AG04450 (cell line): ENCODE results near the gene SMAGP. TPM values are rescaled to one million over a fixed set of nuclear protein-coding genes. Genes with fewer than 3 reads are reported as not detected.

ENCODE experiments used
- CTCF ChIA-PET: fragments of 300-600, 350-600 bp; formaldehyde crosslinking; extraction: SDS; loops from one replicate; lab custom pipeline; 2022; ENCODE audit warnings: antibody characterized with exemption, inconsistent platforms; lab: Charles Lee
- POLR2A ChIA-PET: fragments of 350-600 bp; formaldehyde crosslinking; extraction: SDS; loops from one replicate; lab custom pipeline; 2021; ENCODE audit warnings: antibody characterized with exemption, inconsistent platforms; lab: Yijun Ruan, JAX
- DNase-seq: peaks from one replicate; pipeline ENCODE4 v3.0.0-alpha.2; 2011; ENCODE audit warnings: low read depth, low spot score
- H3K27ac ChIP-seq: one replicate; pipeline ENCODE4 v1.5.1; 2012; ENCODE audit warnings: low read depth, low read length, control low read depth
- H3K27me3 ChIP-seq: one replicate; pipeline ENCODE4 v1.6.0; 2012; ENCODE audit warnings: low read length; ENCODE audit not compliant: control insufficient read depth, insufficient read depth
- H3K4me3 ChIP-seq: 2 replicates; pipeline ENCODE4 v1.5.1; 2011; ENCODE audit warnings: mild to moderate bottlenecking, low read depth, low read length, control low read depth
- H3K9me3 ChIP-seq: 2 replicates; pipeline ENCODE4 v1.5.1; 2012; ENCODE audit warnings: low read length; ENCODE audit not compliant: control insufficient read depth, insufficient read depth
- polyA plus RNA-seq: library from polyadenylated mRNA; depleted of rRNA; stranded (reverse); fragments of >200 nt; gene quantifications from 2 replicates; pipeline ENCODE4 v1.2.3, GENCODE V29; 2011
- TF ChIP-seq, protein P1 (sequence below): IDR thresholded peaks from 2 replicates; pipeline ENCODE4 v1.5.1; 2011; ENCODE audit warnings: low read depth, low read length, control low read depth, inconsistent platforms

The SMAGP gene
- polyA plus RNA-seq, 1 experiment: 31.4 TPM

DNA sequence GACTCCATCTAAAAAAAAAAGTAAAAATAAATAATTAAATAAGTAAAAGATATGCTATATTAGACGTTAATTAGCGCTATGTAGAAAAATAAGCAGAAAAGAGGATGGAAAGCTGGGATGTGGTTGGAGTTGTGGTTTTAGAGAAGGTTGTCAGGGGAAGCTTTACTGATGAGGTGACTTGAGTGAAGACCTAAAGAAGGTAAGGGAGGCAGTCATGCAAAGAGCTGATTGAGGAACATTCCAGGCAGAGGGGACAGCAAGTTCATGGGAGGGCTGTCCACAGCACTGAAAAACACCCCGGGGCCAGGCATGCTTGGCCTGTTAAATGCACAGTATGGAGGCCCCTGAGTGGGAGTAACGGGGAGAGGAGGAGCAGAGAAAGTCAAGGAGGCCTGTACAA lies 15.7 kb downstream of the SMAGP start:
- POLR2A ChIA-PET: no interaction called here
- Histone ChIP-seq H3K9me3 (no peaks in the 10 kb centered on the region), H3K27me3 (no peaks in the 10 kb centered on the region), H3K4me3 (no peak overlapping the region), H3K27ac (peak overlapping the region; percentile 11)
- DNase-seq: no peak
- CTCF ChIA-PET: no interaction called here
- TF ChIP-seq, protein P1, sequence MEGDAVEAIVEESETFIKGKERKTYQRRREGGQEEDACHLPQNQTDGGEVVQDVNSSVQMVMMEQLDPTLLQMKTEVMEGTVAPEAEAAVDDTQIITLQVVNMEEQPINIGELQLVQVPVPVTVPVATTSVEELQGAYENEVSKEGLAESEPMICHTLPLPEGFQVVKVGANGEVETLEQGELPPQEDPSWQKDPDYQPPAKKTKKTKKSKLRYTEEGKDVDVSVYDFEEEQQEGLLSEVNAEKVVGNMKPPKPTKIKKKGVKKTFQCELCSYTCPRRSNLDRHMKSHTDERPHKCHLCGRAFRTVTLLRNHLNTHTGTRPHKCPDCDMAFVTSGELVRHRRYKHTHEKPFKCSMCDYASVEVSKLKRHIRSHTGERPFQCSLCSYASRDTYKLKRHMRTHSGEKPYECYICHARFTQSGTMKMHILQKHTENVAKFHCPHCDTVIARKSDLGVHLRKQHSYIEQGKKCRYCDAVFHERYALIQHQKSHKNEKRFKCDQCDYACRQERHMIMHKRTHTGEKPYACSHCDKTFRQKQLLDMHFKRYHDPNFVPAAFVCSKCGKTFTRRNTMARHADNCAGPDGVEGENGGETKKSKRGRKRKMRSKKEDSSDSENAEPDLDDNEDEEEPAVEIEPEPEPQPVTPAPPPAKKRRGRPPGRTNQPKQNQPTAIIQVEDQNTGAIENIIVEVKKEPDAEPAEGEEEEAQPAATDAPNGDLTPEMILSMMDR: no peak

DNA sequence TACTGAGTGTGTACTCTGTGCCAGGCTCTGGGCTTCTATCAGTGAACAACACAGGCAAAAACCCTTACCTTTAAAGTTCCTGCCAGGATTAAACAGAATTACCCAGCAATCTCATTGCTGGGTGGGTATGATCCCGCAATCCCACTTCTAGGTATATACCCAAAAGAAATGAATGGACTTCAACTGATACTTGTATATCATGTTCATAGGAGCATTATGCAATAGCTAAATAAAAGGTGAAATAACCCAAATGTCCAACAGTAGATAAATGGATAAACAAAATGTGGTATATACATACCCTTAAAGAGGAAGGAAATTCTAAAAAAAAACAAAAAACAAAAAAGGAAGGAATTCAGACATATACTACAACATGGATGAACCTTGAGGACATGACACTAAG lies 16.9 kb downstream of the SMAGP start:
- H3K27me3 ChIP-seq: no peaks in the 10 kb centered on the region
- ChIA-PET POLR2A (no interaction called here), CTCF (interaction anchor here (0.8 kb wide), 1 partner anchor 11 kb away, joined by 3 read pairs; no protein-coding TSS in a partner anchor)
- no peak overlapping the region for H3K27ac ChIP-seq
- H3K9me3 ChIP-seq: no peaks in the 10 kb centered on the region
- no peak for DNase-seq
- TF ChIP-seq, protein P1: no peak
- H3K4me3 ChIP-seq: no peak overlapping the region

DNA sequence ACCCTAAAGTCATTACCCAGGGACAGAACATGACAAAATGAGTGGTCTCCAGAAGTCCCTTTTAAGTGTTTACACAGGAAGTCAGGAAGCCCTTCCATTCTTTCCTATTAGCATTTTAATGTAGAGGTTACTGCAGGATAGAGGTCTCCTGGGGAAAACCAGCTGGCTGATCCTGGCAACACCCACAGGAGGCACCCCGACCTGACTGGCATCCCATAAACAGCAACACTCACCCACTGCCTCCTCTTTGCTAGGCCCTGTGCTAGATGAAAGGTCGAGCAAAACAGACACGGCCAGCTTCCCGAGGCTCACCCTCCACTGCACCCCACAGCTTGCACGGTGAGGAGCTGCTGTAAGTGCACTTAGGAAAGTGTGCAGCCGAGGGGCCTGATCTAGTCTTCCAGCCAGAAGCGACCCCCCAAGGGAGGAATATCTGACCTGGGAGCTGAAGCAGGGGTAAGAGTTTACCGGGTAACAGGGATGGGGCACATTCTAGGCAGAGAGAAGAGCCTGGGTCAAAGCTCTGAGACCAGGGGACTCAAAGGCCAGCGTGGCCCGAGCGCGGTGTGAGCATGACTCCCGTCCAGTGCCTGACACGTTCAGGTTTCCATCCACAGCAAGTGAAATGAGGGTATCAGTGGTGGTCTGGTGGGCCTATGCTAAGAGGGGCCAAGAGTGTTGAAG lies 22.6 kb downstream of the SMAGP start:
- TF ChIP-seq, protein P1: no peak
- H3K27ac ChIP-seq: no peak overlapping the region
- no peaks in the 10 kb centered on the region for H3K9me3 ChIP-seq
- ChIA-PET CTCF (no interaction called here), POLR2A (interaction anchor here (0.9 to 1.3 kb wide), 2 partner anchors 8 to 164 kb away, joined by 4 to 5 read pairs; partner anchors contain the start of gene CSRNP2)
- no peaks in the 10 kb centered on the region for H3K27me3 ChIP-seq
- no peak for DNase-seq
- no peak overlapping the region for H3K4me3 ChIP-seq

DNA sequence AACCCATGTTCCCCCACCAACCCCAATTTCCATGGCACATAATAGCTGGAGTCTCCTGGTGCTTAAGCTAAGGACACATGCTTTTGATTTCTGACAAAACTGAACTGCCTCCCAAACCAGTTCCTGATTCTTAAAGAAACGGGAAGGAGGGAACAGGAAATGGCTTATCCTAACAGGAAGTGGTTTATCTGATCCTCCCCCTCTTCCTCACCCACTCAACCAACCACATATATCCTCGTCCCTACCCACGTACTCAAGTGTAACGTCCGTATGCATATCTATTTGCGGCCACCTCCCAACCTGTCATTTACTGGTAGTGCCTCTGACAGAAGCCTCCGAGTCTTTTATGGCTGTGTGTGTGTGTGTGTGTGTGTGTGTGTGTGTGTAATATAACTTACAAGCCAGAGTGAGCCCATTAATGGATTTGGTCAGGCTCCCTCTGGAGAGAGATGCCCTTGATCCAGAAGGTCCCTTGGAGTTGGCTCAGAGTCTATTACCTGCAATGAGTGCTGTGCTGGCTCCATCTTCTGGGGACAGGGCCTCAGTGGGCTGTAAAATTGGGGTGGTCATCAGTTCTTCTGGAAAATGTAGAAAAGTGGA lies 23.9 kb downstream of the SMAGP start:
- CTCF ChIA-PET: interaction anchor here (1.2 to 1.3 kb wide), 2 partner anchors 28 to 95 kb away, joined by 3 to 4 read pairs; no protein-coding TSS in a partner anchor
- no peak for DNase-seq
- Histone ChIP-seq H3K27me3 (no peaks in the 10 kb centered on the region), H3K4me3 (no peak overlapping the region), H3K9me3 (no peaks in the 10 kb centered on the region), H3K27ac (peak overlapping the region; percentile 52)
- POLR2A ChIA-PET: no interaction called here
- TF ChIP-seq, protein P1: peak; percentile 5; the same call in 1 of the 2 replicates
